ENCODE measurements around the gene PSMD6.

PSMD6 gene

GRCh38 chr3:63977893-63978292 is 45.4 kb downstream of the PSMD6 start:
- no peak for DNase-seq (ENCODE audit: low read depth, low spot score)

- DNase-seq (ENCODE audit: low read depth, low spot score) = no peak
Measured at GRCh38 chr3:63976872-63977200, 46.5 kb downstream of the PSMD6 start.

- no peak for DNase-seq (ENCODE audit: low read depth, low spot score)
Measured at GRCh38 chr3:63976161-63976871, 47.0 kb downstream of the PSMD6 start.

GRCh38 chr3:63975723-63976122 is 47.6 kb downstream of the PSMD6 start:
- DNase-seq (ENCODE audit: low read depth, low spot score) = no peak

- DNase-seq (ENCODE audit: low read depth, low spot score) = no peak
Measured at GRCh38 chr3:63974451-63974850, 48.8 kb downstream of the PSMD6 start.

GRCh38 chr3:63973406-63973805 is 49.9 kb downstream of the PSMD6 start:
- DNase-seq (ENCODE audit: low read depth, low spot score) = no peak

GRCh38 chr3:63972987-63973386 is 50.3 kb downstream of the PSMD6 start:
- DNase-seq (ENCODE audit: low read depth, low spot score) = no peak

GRCh38 chr3:63972196-63972595 is 51.1 kb downstream of the PSMD6 start:
- no peak for DNase-seq (ENCODE audit: low read depth, low spot score)

- no peak for DNase-seq (ENCODE audit: low read depth, low spot score)
Measured at GRCh38 chr3:63970631-63971475, 52.4 kb downstream of the PSMD6 start.

GRCh38 chr3:63969876-63970275 is 53.4 kb downstream of the PSMD6 start:
- no peak for DNase-seq (ENCODE audit: low read depth, low spot score)

GRCh38 chr3:63968612-63969350 is 54.5 kb downstream of the PSMD6 start:
- no peak for DNase-seq (ENCODE audit: low read depth, low spot score)

GRCh38 chr3:63967675-63968611 is 55.4 kb downstream of the PSMD6 start:
- no peak for DNase-seq (ENCODE audit: low read depth, low spot score)

GRCh38 chr3:63966871-63967270 is 56.4 kb downstream of the PSMD6 start:
- DNase-seq (ENCODE audit: low read depth, low spot score) = no peak

- no peak for DNase-seq (ENCODE audit: low read depth, low spot score)
Measured at GRCh38 chr3:63966007-63966406, 57.3 kb downstream of the PSMD6 start.

GRCh38 chr3:63964681-63965485 is 58.4 kb downstream of the PSMD6 start:
- DNase-seq (ENCODE audit: low read depth, low spot score) = no peak

- no peak for DNase-seq (ENCODE audit: low read depth, low spot score)
Measured at GRCh38 chr3:63963496-63963895, 59.8 kb downstream of the PSMD6 start.

GRCh38 chr3:63961891-63962290 is 61.4 kb downstream of the PSMD6 start:
- DNase-seq (ENCODE audit: low read depth, low spot score) = no peak
